Heart right ventricle (tissue), 16 donors: ENCODE data around the gene ARSA. TPM values are rescaled to one million over a fixed set of nuclear protein-coding genes. Genes with fewer than 3 reads are reported as not detected.

ENCODE experiments used
- ATAC-seq, 8 donors: fragments of 200-7000 bp; cut with Tn5 transposase; one replicate each; pipeline ENCODE4 v1.9.1; 2020; ENCODE audit warnings: mild to moderate bottlenecking in 8 of 8, moderate library complexity in 8 of 8, moderate number of reproducible peaks in 1 of 8
- DNase-seq, 2 donors: peaks; one replicate each; pipeline ENCODE4 v3.0.0-alpha.2; 2020
- H3K27ac ChIP-seq, 10 donors: fragments of 200-600 bp; sonication (generic) in 2 of 10; one replicate each; pipeline versions ENCODE4 v1.5.0 to v1.8.0; 2020 to 2022; ENCODE audit warnings: mild to moderate bottlenecking in 3 of 10
- H3K27me3 ChIP-seq, 7 donors: fragments of 200-600 bp; one replicate each; pipeline ENCODE4 v1.8.0; 2021 to 2022; ENCODE audit warnings: mild to moderate bottlenecking in 2 of 7
- H3K36me3 ChIP-seq, 9 donors: fragments of 200-600 bp; sonication (generic) in 1 of 9; one replicate each; pipeline versions ENCODE4 v1.5.0 to v1.8.0; 2020 to 2022; ENCODE audit warnings: mild to moderate bottlenecking in 2 of 9
- H3K4me1 ChIP-seq, 9 donors: fragments of 200-600 bp; sonication (generic) in 1 of 9; one replicate each; pipeline versions ENCODE4 v1.5.0 to v1.8.0; 2020 to 2022; ENCODE audit warnings: mild to moderate bottlenecking in 4 of 9
- H3K4me3 ChIP-seq, 10 donors: fragments of 200-600 bp; sonication (generic) in 2 of 10; one replicate each; pipeline versions ENCODE4 v1.5.0 to v1.8.0; 2020 to 2022; ENCODE audit warnings: mild to moderate bottlenecking in 7 of 10, moderate library complexity in 2 of 10
- H3K9me3 ChIP-seq, 11 donors: fragments of 200-600 bp in 10 of 11; sonication (generic) in 2 of 11; one replicate each; pipeline versions ENCODE4 v1.5.0 to v1.8.0; 2013 to 2022; ENCODE audit warnings: mild to moderate bottlenecking in 2 of 11, control low read depth in 1 of 11, moderate library complexity in 1 of 11
- CTCF ChIP-seq, 9 donors: fragments of 200-600 bp; sonication (generic) in 2 of 9; IDR thresholded peaks; one replicate each; pipeline versions ENCODE4 v1.5.0 to v1.8.0; 2021 to 2022; ENCODE audit warnings: antibody characterized with exemption in 9 of 9, mild to moderate bottlenecking in 5 of 9, moderate library complexity in 1 of 9
- WGBS, 2 donors: extraction: QIAGEN DNeasy Blood & Tissue Kit; methylation state at CpG; one replicate each; pipeline ENCODE4 v1.1.7; 2013; ENCODE audit warnings: inconsistent platforms in 1 of 2; 5-methylcytosine and 5-hydroxymethylcytosine counted together
- intact Hi-C, 10 donors: fragments of 100-400 bp; cut with DNase I; formaldehyde crosslinking; loops; one replicate each; pipeline versions ENCODE4 v1.11.1 to v1.14.2; 2022
- polyA plus RNA-seq, 2 donors: library from polyadenylated mRNA; stranded (reverse); fragments of 200-250 nt; gene quantifications; one replicate each; pipeline ENCODE4 v1.2.3, GENCODE V29; 2013
- total RNA-seq, 10 donors: library from RNA; stranded (reverse); fragmentation: NEBNext Ultra II Directional in 3 of 10; extraction: Animal tissue kit (Norgen Biotek cat#: 25700) in 3 of 10; gene quantifications; one replicate each; pipeline versions ENCODE4 v1.2.1 to v1.2.4, GENCODE V29; 2021 to 2023
- donor health status: Arrhythmogenic right ventricular cardiomyopathy.
- donor health status: ischemic (EF 13 %, LVEDD 7.1; RV severe dilation, severe dysfunction).
- donor health status: healthy with polysubstance abuse.
- donor health status: DM: no; HTN: yes; CAD: no.
- donor health status: DM: no; HTN: no; CAD: no.
- donor health status: ischemic (EF 25% LVEDD 6.9; RV normal size, moderate dysfunction).
- donor health status: ischemic (EF 25% LVEDD 5.7; RV mildly dilated, moderate dysfunction).
- donor health status: healthy.
- donor health status: DM: yes; HTN: yes; CAD: no.
- donor health status: Ischemic cardiomyopathy.
- donor health status: ischemic (EF 35%, LVEDD 5.7; RV mildly dilated, moderate dysfunction).
- donor health status: nonischemic (EF 11% LVEDD 7.7; RV severe dilation, severe dysfunction).
- donor health status: DM: yes; HTN: yes; CAD: no.
- donor health status: PGD.
- donor health status: ischemic (EF 29% LVEDD 5.4; RV normal size, mild dysfunction).
- donor health status: nonischemic (EF 23%, LVEDD 6.1; RV moderate dilation, normal function).

Gene ARSA
- total and polyA plus RNA-seq, 12 donors = 17.5 to 62.3 (median 26.0) TPM

GRCh38 chr22:50626850-50627641, 906 bp downstream of the ARSA start:
- TF ChIP-seq CTCF (IDR thresholded peaks at IDR 0.05) = no peak
- 57 to 74% methylated on average over 42 of the region's 42 CpGs for WGBS, 2 donors
- Histone ChIP-seq H3K4me3 (peak overlapping the region; percentile 41 to 95 (median 82)), H3K27me3 (no peaks in the 10 kb centered on the region), H3K9me3 (no peaks in the 10 kb centered on the region), H3K27ac (peak overlapping the region; percentile 69 to 93 (median 84)), H3K4me1 (peaks cover 7 to 41% (median 31%) of the 10 kb centered on the region in 9 donors), H3K36me3 (peaks cover 0 to 18% (median 0%) of the 10 kb centered on the region in 9 donors)
- intact Hi-C loops = loop anchor here in 6 of 10 donors (5.0 kb wide), 5 partner anchors 45 to 85 kb away; partner anchors contain the start of gene SHANK3 (in 2 of the 6)
- no peak for DNase-seq
- ATAC-seq = peak in 3 of 8 donors; percentile 1 to 31 (median 3)

GRCh38 chr22:50626314-50626849, 1.6 kb downstream of the ARSA start:
- intact Hi-C loops = loop anchor here in 6 of 10 donors (5.0 kb wide), 5 partner anchors 46 to 86 kb away; partner anchors contain the start of gene SHANK3 (in 2 of the 6)
- H3K27ac ChIP-seq = peak overlapping the region in 6 of 10 donors; percentile 69 to 93 (median 82)
- 68 to 84% methylated on average over 12 of the region's 12 CpGs for WGBS, 2 donors

GRCh38 chr22:50625568-50626313, 2.2 kb downstream of the ARSA start:
- H3K9me3 ChIP-seq = no peaks in the 10 kb centered on the region
- peaks cover 0 to 3% (median 0%) of the 10 kb centered on the region in 7 donors for H3K27me3 ChIP-seq
- WGBS, 2 donors = 86 to 87% methylated on average over 27 of the region's 27 CpGs
- peak in 5 of 9 donors; percentile 14 to 31 (median 25) for TF ChIP-seq CTCF (IDR thresholded peaks at IDR 0.05)
- peaks cover 0 to 18% (median 0%) of the 10 kb centered on the region in 9 donors for H3K36me3 ChIP-seq
- peak in 1 of 8 donors; percentile 1 for ATAC-seq
- intact Hi-C loops = loop anchor here in 6 of 10 donors (5.0 kb wide), 5 partner anchors 47 to 87 kb away; partner anchors contain the start of gene SHANK3 (in 2 of the 6)
- peak overlapping the region in 1 of 10 donors; percentile 93 for H3K27ac ChIP-seq
- DNase-seq = peak in 1 of 2 donors; percentile 38
- H3K4me3 ChIP-seq = peak overlapping the region in 3 of 10 donors; percentile 62 to 95 (median 81)
- H3K4me1 ChIP-seq = peaks cover 7 to 54% (median 44%) of the 10 kb centered on the region in 9 donors

More at GRCh38 chr22:50626314-50626849, 1.6 kb downstream of the ARSA start:
- peaks cover 7 to 48% (median 38%) of the 10 kb centered on the region in 9 donors for H3K4me1 ChIP-seq
- peak in 1 of 9 donors; percentile 29 for TF ChIP-seq CTCF (IDR thresholded peaks at IDR 0.05)
- ATAC-seq (peak in 1 of 8 donors; percentile 1), DNase-seq (no peak)
- H3K27me3 ChIP-seq = peaks cover 0 to 1% (median 0%) of the 10 kb centered on the region in 7 donors
- H3K9me3 ChIP-seq = no peaks in the 10 kb centered on the region
- peaks cover 0 to 18% (median 0%) of the 10 kb centered on the region in 9 donors for H3K36me3 ChIP-seq
- H3K4me3 ChIP-seq = peak overlapping the region in 6 of 10 donors; percentile 62 to 95 (median 82)
